Endothelial cell of umbilical vein (primary cell): ENCODE results near the gene PACS1. TPM values are rescaled to one million over a fixed set of nuclear protein-coding genes. Genes with fewer than 3 reads are reported as not detected.

Experiments used
- BruUV-seq: library from RNA; stranded (reverse); fragments of 400-500 nt; replicated peaks from 2 replicates; lab custom pipeline; 2021; lab: Mats Ljungman, UMichigan
- CTCF ChIA-PET: fragments of 300-600, 350-600 bp; sonication (Branson Sonifier 250); formaldehyde crosslinking; loops from one replicate; lab custom pipeline; 2021; ENCODE audit warnings: antibody characterized with exemption, inconsistent platforms; lab: Charles Lee
- POLR2A ChIA-PET: fragments of 300-600, 350-600 bp; sonication (Branson Sonifier 250); formaldehyde crosslinking; loops from one replicate; lab custom pipeline; 2021; ENCODE audit warnings: antibody characterized with exemption, inconsistent platforms; lab: Charles Lee
- DNase-seq: peaks from one replicate; pipeline ENCODE4 v3.0.0-alpha.2; 2011; ENCODE audit warnings: low read depth, low spot score
- FAIRE-seq: peaks from 2 replicates; lab custom pipeline; 2011; peaks lifted over from hg19 to GRCh38; lab: Jason Lieb, UNC
- H2AFZ ChIP-seq: 2 replicates; pipeline ENCODE4 v1.6.0; 2012; ENCODE audit warnings: low read depth, low read length, control low read depth, inconsistent platforms
- H3K27ac ChIP-seq: 2 replicates; pipeline ENCODE4 v1.5.1; 2011; ENCODE audit warnings: low read depth, mild to moderate bottlenecking, control low read depth, low read length, moderate library complexity; ENCODE audit not compliant: insufficient read depth
- H3K27me3 ChIP-seq, 2 experiments: 2 replicates each; pipeline versions ENCODE4 v1.6.0 to v1.6.1; 2011; ENCODE audit warnings: low read length in 2 of 2, mixed read lengths in 1 of 2; ENCODE audit not compliant: control insufficient read depth in 2 of 2, insufficient read depth in 2 of 2
- H3K36me3 ChIP-seq, 2 experiments: 2 replicates in 1 of 2; 3 replicates in 1 of 2; pipeline ENCODE4 v1.5.1; 2011; ENCODE audit warnings: low read length in 2 of 2, mild to moderate bottlenecking in 1 of 2, moderate library complexity in 1 of 2; ENCODE audit not compliant: control insufficient read depth in 2 of 2, insufficient read depth in 2 of 2; ENCODE audit errors: extremely low read depth in 1 of 2
- H3K4me1 ChIP-seq: 3 replicates; pipeline ENCODE4 v1.5.1; 2011; ENCODE audit warnings: mild to moderate bottlenecking, low read length; ENCODE audit not compliant: control insufficient read depth, insufficient read depth; ENCODE audit errors: extremely low read depth
- H3K4me2 ChIP-seq: 2 replicates; pipeline ENCODE4 v1.6.1; 2011; ENCODE audit warnings: low read length, control low read depth, mixed read lengths; ENCODE audit not compliant: insufficient read depth
- H3K4me3 ChIP-seq, 3 experiments: fragments of 200-600 bp in 1 of 3; sonication (generic), shearing (Covaris generic) in 1 of 3; replicated peaks in 1 of 3; 2 replicates each; pipeline ENCODE4 v1.5.1; 2011 to 2016; ENCODE audit warnings: control low read depth in 3 of 3, low read length in 3 of 3, mild to moderate bottlenecking in 2 of 3, inconsistent platforms in 1 of 3, low read depth in 1 of 3, moderate library complexity in 1 of 3; ENCODE audit not compliant: insufficient read depth in 1 of 3
- H3K79me2 ChIP-seq: 2 replicates; pipeline ENCODE4 v1.6.0; 2012; ENCODE audit warnings: low read length, inconsistent platforms; ENCODE audit not compliant: control insufficient read depth, insufficient read depth
- H3K9ac ChIP-seq: replicated peaks from 2 replicates; pipeline ENCODE3; 2011; ENCODE audit warnings: low read length, control low read depth; ENCODE audit not compliant: insufficient read depth; ENCODE audit errors: extremely low read depth
- H3K9me1 ChIP-seq: replicated peaks from 3 replicates; pipeline ENCODE4 v1.6.0; 2011; ENCODE audit warnings: mild to moderate bottlenecking, low read length; ENCODE audit not compliant: control insufficient read depth, insufficient read depth; ENCODE audit errors: extremely low read depth
- H3K9me3 ChIP-seq: replicated peaks from 2 replicates; pipeline ENCODE4 v1.5.1; 2012; ENCODE audit warnings: low read length, inconsistent platforms; ENCODE audit not compliant: control insufficient read depth, insufficient read depth
- H4K20me1 ChIP-seq: replicated peaks from 2 replicates; pipeline ENCODE3; 2011; ENCODE audit warnings: mild to moderate bottlenecking, low read length; ENCODE audit not compliant: control insufficient read depth, insufficient read depth; ENCODE audit errors: extremely low read depth
- CTCF ChIP-seq, 2 donors: IDR thresholded peaks; 1 replicate in 1 of 2; 2 replicates in 1 of 2; pipeline ENCODE4 v1.5.1; 2011; ENCODE audit warnings: low read length in 2 of 2, mild to moderate bottlenecking in 2 of 2, moderate library complexity in 2 of 2, control low read depth in 1 of 2, inconsistent platforms in 1 of 2, low read depth in 1 of 2; ENCODE audit not compliant: insufficient read depth in 1 of 2; ENCODE audit errors: extremely low read depth in 1 of 2
- EZH2 ChIP-seq: IDR thresholded peaks from 2 replicates; pipeline ENCODE4 v1.6.1; 2012; ENCODE audit warnings: borderline replicate concordance, low read depth, mild to moderate bottlenecking, moderate library complexity, low read length, inconsistent platforms; ENCODE audit not compliant: severe bottlenecking
- FOS ChIP-seq: IDR thresholded peaks from 2 replicates; pipeline ENCODE4 v1.6.1; 2011; ENCODE audit warnings: mild to moderate bottlenecking, low read length, moderate library complexity, borderline replicate concordance; ENCODE audit not compliant: insufficient read depth
- GATA2 ChIP-seq: IDR thresholded peaks from 2 replicates; pipeline ENCODE4 v1.7.0; 2011; ENCODE audit warnings: low read depth, mild to moderate bottlenecking, moderate library complexity, mixed read lengths, low read length; ENCODE audit not compliant: insufficient read length, insufficient read depth
- JUN ChIP-seq: IDR thresholded peaks from 2 replicates; pipeline ENCODE4 v1.6.1; 2011; ENCODE audit warnings: borderline replicate concordance, low read depth; ENCODE audit not compliant: insufficient read length, insufficient read depth
- POLR2A ChIP-seq: IDR thresholded peaks from 2 replicates; pipeline ENCODE4 v1.6.1; 2012; ENCODE audit warnings: low read depth, mild to moderate bottlenecking, control low read depth, low read length
- POLR2AphosphoS5 ChIP-seq: IDR thresholded peaks from 2 replicates; pipeline ENCODE4 v1.6.1; 2012; ENCODE audit warnings: low read depth, mild to moderate bottlenecking, control low read depth, low read length, moderate library complexity; ENCODE audit not compliant: insufficient read depth
- dilution Hi-C: fragments of 300-500 bp; cut with MboI; formaldehyde crosslinking; loops from one replicate; pipeline ENCODE4 v1.15.0; 2019; ENCODE audit warnings: low sequenced_read_pairs; ENCODE audit not compliant: extremely low pct_ligation_motif_present
- intact Hi-C: fragments of 100-400 bp; cut with micrococcal nuclease; formaldehyde crosslinking; loops from one replicate; pipeline ENCODE4 v1.10.0; 2022
- polyA plus RNA-seq, 4 experiments: library from polyadenylated mRNA; depleted of rRNA in 3 of 4; stranded (reverse) in 3 of 4; unstranded in 1 of 4; fragments of >200 nt; gene quantifications; 2 replicates each; pipeline versions ENCODE4 v1.2.1 to v1.2.3, GENCODE V29; 2011 to 2012; ENCODE audit warnings: missing spikeins in 1 of 4
- total RNA-seq: library from RNA; stranded (reverse); gene quantifications from 2 replicates; pipeline ENCODE4 v1.2.3, GENCODE V29; 2021
- TF ChIP-seq, protein P1 (sequence below): IDR thresholded peaks from 2 replicates; pipeline ENCODE4 v1.6.1; 2011; ENCODE audit not compliant: insufficient read depth, insufficient read length

PACS1 gene
- total and polyA plus RNA-seq, 2 donors (not counting 3 experiments of a cell fraction or from before 2014, with no cell fraction given) = 26.4 to 64.4 TPM

- no TSS peak for BruUV-seq
- Histone ChIP-seq H3K4me3 (no peak overlapping the region), H2AFZ (no peak overlapping the region), H3K4me1 (peaks cover 24% of the 10 kb centered on the region), H3K9me1 (no peaks in the 10 kb centered on the region), H3K36me3 (no peaks in the 10 kb centered on the region), H3K27ac (peak overlapping the region; percentile 32), H3K79me2 (no peaks in the 10 kb centered on the region), H3K4me2 (no peak overlapping the region), H4K20me1 (no peaks in the 10 kb centered on the region), H3K27me3 (no peaks in the 10 kb centered on the region), H3K9ac (no peak overlapping the region), H3K9me3 (no peaks in the 10 kb centered on the region)
- TF ChIP-seq POLR2A (no peak), CTCF (IDR thresholded peaks at IDR 0.05; ENCODE audit: extremely low read depth in 1 of 2, insufficient read depth in 1 of 2, low read depth in 1 of 2, low read length in 2 of 2) (no peak), POLR2AphosphoS5 (peak; percentile 87), JUN (peak; percentile 68), FOS (peak; percentile 86), GATA2 (no peak), EZH2 (no peak)
- TF ChIP-seq, protein P1, sequence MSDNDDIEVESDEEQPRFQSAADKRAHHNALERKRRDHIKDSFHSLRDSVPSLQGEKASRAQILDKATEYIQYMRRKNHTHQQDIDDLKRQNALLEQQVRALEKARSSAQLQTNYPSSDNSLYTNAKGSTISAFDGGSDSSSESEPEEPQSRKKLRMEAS = no peak
- intact Hi-C loops (loop anchor here (1.0 kb wide), 1 partner anchor 18 kb away; the partner anchor contains the start of genes BANF1 and EIF1AD), dilution Hi-C loops (no loop called here)
- DNase-seq (peak; percentile 78), FAIRE-seq (peak; percentile 98)
- ChIA-PET CTCF (interaction anchor here (0.6 to 3.0 kb wide), 7 partner anchors 9 to 136 kb away, joined by 3 to 16 read pairs (median 3); partner anchors contain the start of gene CST6), POLR2A (interaction anchor here (0.6 to 0.8 kb wide), 3 partner anchors 10 to 119 kb away, joined by 3 to 4 read pairs (median 4); no protein-coding TSS in a partner anchor)
Measured at GRCh38 chr11:66020618-66021357, 49.3 kb upstream of the PACS1 start.
